G401 (cell line): Measurements from ENCODE around the gene EML2. TPM values are rescaled to one million over a fixed set of nuclear protein-coding genes. Genes with fewer than 3 reads are reported as not detected.
"Not testable (repeated sequence)": the region's sequence is repeated elsewhere in the genome, so short reads cannot be mapped to it uniquely, and the experiment has no call there.

Source experiments
- DNase-seq: peaks from one replicate; pipeline ENCODE4 v3.0.0-alpha.2; 2015; ENCODE audit warnings: low spot score
- in situ Hi-C: cut with HindIII; loops from 2 replicates; pipeline ENCODE4 v1.10.0; 2016; ENCODE audit warnings: low sequenced_read_pairs, mixed read lengths
- total RNA-seq: library from RNA; depleted of rRNA; stranded (reverse); fragments of >200 nt; shearing (Covaris generic); gene quantifications from 2 replicates; pipeline ENCODE4 v1.2.3, GENCODE V29; 2014

Gene EML2
- total RNA-seq, 1 experiment from 2014 or later: 52.9 TPM

- in situ Hi-C loops: no loop called here
- DNase-seq: no peak
Measured at GRCh38 chr19:45623984-45624383, 15.2 kb downstream of the EML2 start.

- in situ Hi-C loops: no loop called here
- no peak for DNase-seq
Measured at GRCh38 chr19:45621976-45622503, 17.2 kb downstream of the EML2 start.

DNA sequence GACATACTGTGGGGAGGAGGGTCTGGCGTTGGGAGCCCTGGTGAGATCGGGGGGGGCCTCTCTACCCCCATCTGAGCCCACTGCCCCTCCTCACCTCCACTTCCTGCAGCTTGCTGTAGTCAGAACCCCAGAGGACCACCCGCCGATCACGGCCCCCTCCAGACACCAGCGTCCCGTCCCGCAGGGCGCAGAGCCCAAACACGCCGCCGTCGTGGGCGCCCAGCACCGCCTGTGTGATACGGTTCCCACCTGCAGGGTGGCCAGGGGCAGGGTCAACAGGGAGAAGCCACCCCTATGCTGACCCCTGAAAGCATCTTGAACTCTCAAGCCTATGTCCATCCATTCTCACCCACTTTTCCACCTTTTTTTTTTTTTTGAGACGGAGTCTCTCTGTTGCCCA lies 17.8 kb downstream of the EML2 start:
- in situ Hi-C loops: no loop called here

GRCh38 chr19:45616704-45617017 lies 22.5 kb downstream of the EML2 start:
- in situ Hi-C loops: no loop called here
- no peak for DNase-seq

More for the DNA sequence above, 17.8 kb downstream of the EML2 start:
- no peak for DNase-seq

GRCh38 chr19:45615795-45616703 lies 23.1 kb downstream of the EML2 start:
- DNase-seq: peak; percentile 63
- in situ Hi-C loops: no loop called here

- DNase-seq, in situ Hi-C loops: not testable (repeated sequence)
Measured at GRCh38 chr19:45615056-45615455, 24.1 kb downstream of the EML2 start.

DNA sequence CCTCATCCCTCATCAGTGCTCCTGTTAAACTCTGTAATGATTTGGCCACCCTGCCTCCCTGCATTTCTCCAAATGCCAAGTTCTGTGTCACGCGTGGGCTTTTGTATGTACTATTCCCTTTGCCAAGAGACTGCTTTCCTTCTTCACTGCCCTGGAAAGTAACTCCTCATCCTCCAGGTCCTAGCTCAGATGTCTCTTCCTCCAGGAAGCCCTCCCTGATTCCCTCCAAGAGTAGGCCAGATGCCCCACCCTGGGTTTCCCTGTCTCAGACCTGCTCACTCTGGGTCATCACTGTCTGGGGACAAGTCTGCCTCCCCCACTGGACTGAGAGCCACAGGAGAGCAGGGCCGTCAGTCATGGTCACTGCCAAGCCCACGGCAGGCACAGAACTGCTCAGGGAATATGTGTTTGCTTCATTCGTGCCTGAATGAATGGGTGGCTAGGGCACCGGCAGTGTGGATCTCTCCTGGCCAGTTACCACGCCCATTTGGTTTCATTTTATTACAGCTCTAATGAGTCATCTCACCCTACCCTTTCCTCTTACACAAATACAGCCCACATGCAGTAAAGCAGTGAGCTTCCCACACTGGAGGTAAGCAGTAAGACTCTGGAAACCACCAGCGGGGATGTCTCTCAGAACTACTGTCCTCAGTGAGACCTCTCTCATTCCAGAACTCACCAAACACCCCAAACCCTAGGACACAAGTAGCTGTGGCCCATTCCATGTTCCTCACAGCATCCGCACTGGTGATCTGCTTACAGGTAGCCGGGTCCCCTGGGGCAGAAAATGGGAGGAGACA lies 25.1 kb downstream of the EML2 start:
- in situ Hi-C loops: no loop called here
- DNase-seq: no peak

- DNase-seq: no peak
- in situ Hi-C loops: no loop called here
Measured at GRCh38 chr19:45608948-45609347, 30.2 kb downstream of the EML2 start.

DNA sequence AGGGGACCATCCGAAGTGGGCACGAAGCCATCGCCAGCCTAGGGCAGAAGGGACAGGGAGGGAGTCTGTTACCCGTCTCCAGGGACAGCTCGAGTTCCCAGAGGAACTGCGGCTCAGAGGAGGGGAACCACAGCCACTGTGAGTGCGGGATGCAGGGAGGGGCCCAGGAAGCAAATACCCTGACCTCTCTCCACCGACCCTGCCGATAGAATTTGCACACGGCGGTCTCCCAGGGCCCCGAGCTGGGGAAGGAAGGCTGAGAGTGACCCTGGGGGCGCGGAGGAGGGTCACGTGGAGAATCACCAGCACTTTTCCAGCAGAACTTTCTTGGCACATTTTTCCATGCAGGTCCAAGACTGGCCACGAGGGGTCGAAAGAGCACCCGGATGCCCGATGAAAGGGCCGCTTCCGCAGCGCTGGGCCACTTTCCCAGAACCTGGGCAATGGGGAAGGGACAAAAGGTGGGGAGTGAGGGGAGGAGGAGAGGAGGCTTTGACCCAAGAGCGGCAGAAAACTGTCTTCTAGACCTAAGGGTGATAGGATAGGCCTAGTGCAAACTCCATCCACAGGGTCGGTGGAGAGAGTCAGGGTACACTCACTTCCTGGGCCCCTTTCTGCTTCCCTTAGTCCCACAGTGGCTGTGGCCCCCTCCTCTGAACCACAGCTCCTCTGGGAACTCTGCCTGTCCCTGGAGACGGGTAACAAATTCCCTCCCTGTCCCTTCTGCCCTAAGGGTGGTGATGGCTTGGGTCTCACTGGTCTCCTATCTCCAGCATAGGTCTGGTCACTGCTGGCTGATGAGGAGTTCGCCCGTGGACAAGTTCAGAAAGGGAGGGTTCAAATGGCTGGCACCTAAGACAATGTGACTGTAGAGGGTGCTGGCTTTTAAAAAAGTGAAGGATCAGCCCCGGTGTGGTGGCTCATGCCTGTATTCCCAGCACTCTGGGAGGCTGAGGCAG lies 31.8 kb downstream of the EML2 start:
- peak; percentile 60 for DNase-seq
- in situ Hi-C loops: no loop called here

- no peak for DNase-seq
Measured at GRCh38 chr19:45601524-45602374, 37.4 kb downstream of the EML2 start, which contains the start of gene GPR4. TSS of gene GPR4 (minus strand) at chr19:45602212. CDS start at chr19:45591866, 10,346 bp downstream.

GRCh38 chr19:45601115-45601514 lies 38.1 kb downstream of the EML2 start:
- in situ Hi-C loops: no loop called here

More at GRCh38 chr19:45601524-45602374, 37.4 kb downstream of the EML2 start, which contains the start of gene GPR4:
- in situ Hi-C loops: no loop called here

GRCh38 chr19:45600340-45600885 lies 38.8 kb downstream of the EML2 start:
- no peak for DNase-seq
- in situ Hi-C loops: no loop called here

More at GRCh38 chr19:45601115-45601514, 38.1 kb downstream of the EML2 start:
- no peak for DNase-seq

DNA sequence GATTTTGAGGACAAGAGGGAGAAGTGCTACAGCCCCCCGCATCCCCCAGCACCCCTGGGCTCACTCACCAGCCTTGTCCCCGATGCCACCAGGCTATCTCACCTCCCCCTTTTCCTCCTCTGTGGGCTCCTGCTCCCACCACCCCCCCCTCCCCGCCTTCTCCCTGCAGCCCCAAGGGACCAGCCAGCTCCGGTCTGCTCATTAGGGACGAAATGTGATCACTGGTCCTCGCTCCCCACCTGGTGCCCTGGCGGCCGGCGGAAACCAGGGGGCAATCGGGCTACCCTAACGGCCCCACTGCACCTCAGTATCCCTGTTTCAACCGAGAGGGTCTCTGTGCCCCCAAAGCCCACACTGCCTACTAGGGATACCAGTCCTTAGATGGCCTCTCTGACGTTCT lies 39.9 kb downstream of the EML2 start:
- in situ Hi-C loops: no loop called here
- DNase-seq: no peak

- in situ Hi-C loops: no loop called here
- no peak for DNase-seq
Measured at GRCh38 chr19:45598267-45599001, 40.8 kb downstream of the EML2 start.

- in situ Hi-C loops: no loop called here
- no peak for DNase-seq
Measured at GRCh38 chr19:45597425-45598111, 41.6 kb downstream of the EML2 start.

DNA sequence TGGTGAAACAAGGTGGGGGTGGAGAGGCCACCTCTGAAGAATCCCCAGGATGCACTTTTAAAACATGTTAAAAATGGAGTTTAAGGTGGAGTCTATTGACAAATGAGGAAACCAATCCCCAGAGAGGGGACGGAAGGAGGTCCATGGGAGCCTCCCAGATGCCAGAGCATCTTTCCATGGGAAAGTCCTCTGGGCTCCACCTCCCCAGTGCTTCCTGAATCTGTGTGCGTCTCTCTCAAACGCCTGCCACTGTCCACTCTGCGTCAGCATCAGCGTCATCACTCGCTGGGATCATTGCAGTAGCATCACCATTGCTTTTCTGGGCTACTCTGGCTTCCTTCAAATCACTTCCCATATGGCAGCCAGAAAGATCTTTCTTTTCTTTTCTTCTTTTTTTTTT lies 43.4 kb downstream of the EML2 start:
- no peak for DNase-seq
- in situ Hi-C loops: no loop called here
